H1 (cell line): ENCODE data around the gene CERS5. TPM values are rescaled to one million over a fixed set of nuclear protein-coding genes. Genes with fewer than 3 reads are reported as not detected.

Experiments used
- CTCF ChIA-PET: fragments of 300-600 bp; sonication (Branson Sonifier 250); formaldehyde crosslinking; loops from one replicate; lab custom pipeline; 2021; ENCODE audit not compliant: partially characterized antibody; lab: Charles Lee
- POLR2A ChIA-PET: fragments of 300-600 bp; sonication (Branson Sonifier 250); formaldehyde crosslinking; loops from one replicate; lab custom pipeline; 2021; ENCODE audit warnings: inconsistent platforms; ENCODE audit not compliant: partially characterized antibody; lab: Charles Lee
- DNase-seq, 2 experiments: peaks; one replicate each; pipeline versions ENCODE4 v3.0.0 to v3.0.0-alpha.2; 2010 to 2022; ENCODE audit warnings: low spot score in 2 of 2, low read depth in 1 of 2, mixed read lengths in 1 of 2
- FAIRE-seq: peaks from 2 replicates; lab custom pipeline; 2011; peaks lifted over from hg19 to GRCh38; lab: Jason Lieb, UNC
- H2AFZ ChIP-seq: 2 replicates; pipeline ENCODE4 v1.8.1; 2012; ENCODE audit warnings: low read length, inconsistent platforms
- H2AK5ac ChIP-seq: 2 replicates; pipeline ENCODE4 v1.6.1; 2013; ENCODE audit warnings: low read depth, low read length
- H2BK120ac ChIP-seq: replicated peaks from 2 replicates; pipeline ENCODE3; 2013; ENCODE audit warnings: low read depth, low read length, inconsistent platforms
- H2BK12ac ChIP-seq: 2 replicates; pipeline ENCODE4 v1.6.1; 2013; ENCODE audit warnings: low read depth, low read length
- H2BK15ac ChIP-seq: 2 replicates; pipeline ENCODE4 v1.6.1; 2013; ENCODE audit warnings: low read length
- H2BK20ac ChIP-seq: 2 replicates; pipeline ENCODE4 v1.6.1; 2013; ENCODE audit warnings: low read length
- H2BK5ac ChIP-seq: 2 replicates; pipeline ENCODE4 v1.6.1; 2013; ENCODE audit warnings: low read depth, low read length
- H3K14ac ChIP-seq: 2 replicates; pipeline ENCODE4 v1.6.1; 2013; ENCODE audit warnings: inconsistent platforms; ENCODE audit not compliant: insufficient read length
- H3K18ac ChIP-seq: 2 replicates; pipeline ENCODE4 v1.6.1; 2013; ENCODE audit warnings: low read length; ENCODE audit errors: extremely low read depth
- H3K23ac ChIP-seq: 2 replicates; pipeline ENCODE4 v1.6.1; 2013; ENCODE audit warnings: inconsistent platforms; ENCODE audit not compliant: insufficient read length
- H3K23me2 ChIP-seq: 2 replicates; pipeline ENCODE4 v1.6.1; 2013; ENCODE audit warnings: low read depth, low read length
- H3K27ac ChIP-seq: 2 replicates; pipeline ENCODE4 v1.6.1; 2011; ENCODE audit warnings: low read depth, low read length, inconsistent platforms
- H3K27me3 ChIP-seq, 4 experiments: replicated peaks in 1 of 4; 1 replicate in 1 of 4; 2 replicates in 3 of 4; pipeline versions ENCODE4 v1.6.1 to v1.8.1; 2011 to 2013; ENCODE audit warnings: low read length in 3 of 4, mild to moderate bottlenecking in 3 of 4, inconsistent platforms in 2 of 4, mixed read lengths in 2 of 4, moderate library complexity in 1 of 4; ENCODE audit not compliant: control insufficient read depth in 3 of 4, insufficient read depth in 3 of 4; ENCODE audit errors: extremely low read depth in 1 of 4
- H3K36me3 ChIP-seq, 4 experiments: 2 replicates each; pipeline versions ENCODE4 v1.6.1 to v1.8.1; 2011 to 2013; ENCODE audit warnings: mild to moderate bottlenecking in 4 of 4, low read length in 3 of 4, moderate library complexity in 2 of 4, control low read depth in 1 of 4, inconsistent platforms in 1 of 4; ENCODE audit not compliant: insufficient read depth in 4 of 4, control insufficient read depth in 2 of 4
- H3K4ac ChIP-seq: replicated peaks from 2 replicates; pipeline ENCODE3; 2013; ENCODE audit warnings: low read length, low read depth, mixed read lengths, inconsistent platforms; ENCODE audit not compliant: insufficient read length
- H3K4me1 ChIP-seq, 4 experiments: replicated peaks in 1 of 4; 1 replicate in 1 of 4; 2 replicates in 3 of 4; pipeline versions ENCODE4 v1.6.1 to v1.8.1; 2011 to 2013; ENCODE audit warnings: low read length in 3 of 4, inconsistent platforms in 2 of 4, mixed read lengths in 1 of 4; ENCODE audit not compliant: insufficient read depth in 4 of 4, control insufficient read depth in 3 of 4
- H3K4me2 ChIP-seq, 2 experiments: 2 replicates each; pipeline versions ENCODE4 v1.6.1 to v1.8.1; 2011 to 2013; ENCODE audit warnings: low read depth in 2 of 2, low read length in 2 of 2, control low read depth in 1 of 2, inconsistent platforms in 1 of 2, mild to moderate bottlenecking in 1 of 2; ENCODE audit not compliant: insufficient read depth in 1 of 2
- H3K4me3 ChIP-seq, 4 experiments: fragments of 200-600, 300-600 bp in 1 of 4; sonication (generic), shearing (Covaris generic), sonication (Bioruptor Twin) in 1 of 4; 2 replicates each; pipeline versions ENCODE4 v1.5.1 to v1.8.1; 2011 to 2016; ENCODE audit warnings: low read length in 4 of 4, low read depth in 3 of 4, control low read depth in 2 of 4, inconsistent platforms in 2 of 4, mild to moderate bottlenecking in 2 of 4, mixed read lengths in 1 of 4, moderate library complexity in 1 of 4; ENCODE audit not compliant: insufficient read depth in 2 of 4; ENCODE audit errors: extremely low read depth in 1 of 4
- H3K56ac ChIP-seq: replicated peaks from 2 replicates; pipeline ENCODE3; 2013; ENCODE audit warnings: low read depth, mild to moderate bottlenecking, mixed read lengths, low read length, inconsistent platforms; ENCODE audit not compliant: insufficient read length
- H3K79me1 ChIP-seq: 2 replicates; pipeline ENCODE4 v1.6.1; 2013; ENCODE audit warnings: low read depth, low read length, control low read depth
- H3K79me2 ChIP-seq, 2 experiments: 2 replicates each; pipeline versions ENCODE4 v1.6.1 to v1.8.1; 2012 to 2013; ENCODE audit warnings: low read length in 2 of 2, mild to moderate bottlenecking in 2 of 2, inconsistent platforms in 1 of 2; ENCODE audit not compliant: insufficient read depth in 2 of 2, control insufficient read depth in 1 of 2
- H3K9ac ChIP-seq, 4 experiments: replicated peaks in 1 of 4; 1 replicate in 1 of 4; 2 replicates in 3 of 4; pipeline versions ENCODE4 v1.6.1 to v1.8.1; 2011 to 2013; ENCODE audit warnings: low read depth in 3 of 4, low read length in 3 of 4, control low read depth in 2 of 4, mild to moderate bottlenecking in 2 of 4, moderate library complexity in 2 of 4, inconsistent platforms in 1 of 4; ENCODE audit errors: extremely low read depth in 1 of 4
- H3K9me3 ChIP-seq, 2 experiments: 2 replicates each; pipeline versions ENCODE4 v1.6.1 to v1.8.1; 2012 to 2013; ENCODE audit warnings: mild to moderate bottlenecking in 2 of 2, moderate library complexity in 2 of 2, control low read depth in 1 of 2, inconsistent platforms in 1 of 2, low read depth in 1 of 2, low read length in 1 of 2, mixed read lengths in 1 of 2; ENCODE audit not compliant: insufficient read depth in 2 of 2
- H4K20me1 ChIP-seq, 2 experiments: replicated peaks in 1 of 2; 2 replicates each; pipeline versions ENCODE3 to v1.8.1; 2011 to 2013; ENCODE audit warnings: inconsistent platforms in 2 of 2, low read length in 2 of 2, mild to moderate bottlenecking in 1 of 2; ENCODE audit not compliant: insufficient read depth in 2 of 2, control insufficient read depth in 1 of 2
- H4K5ac ChIP-seq: 2 replicates; pipeline ENCODE4 v1.6.1; 2013; ENCODE audit warnings: low read length, low read depth, mixed read lengths, inconsistent platforms; ENCODE audit not compliant: insufficient read length
- H4K8ac ChIP-seq: 2 replicates; pipeline ENCODE4 v1.8.0; 2013; ENCODE audit warnings: mild to moderate bottlenecking, moderate library complexity, low read length, inconsistent platforms; ENCODE audit not compliant: insufficient read depth; ENCODE audit errors: extremely low read depth
- H4K91ac ChIP-seq: replicated peaks from 2 replicates; pipeline ENCODE3; 2013; ENCODE audit warnings: low read length, mixed read lengths, inconsistent platforms; ENCODE audit not compliant: insufficient read length
- CEBPB ChIP-seq: IDR thresholded peaks from 2 replicates; pipeline ENCODE4 v1.6.1; 2012; ENCODE audit warnings: low read depth, low read length
- CHD1 ChIP-seq: IDR thresholded peaks from 2 replicates; pipeline ENCODE4 v1.6.1; 2012; ENCODE audit warnings: low read depth, low read length, improper control_type of control experiment
- E2F6 ChIP-seq: IDR thresholded peaks from 2 replicates; pipeline ENCODE4 v1.6.1; 2012; ENCODE audit warnings: inconsistent platforms
- JUND ChIP-seq: IDR thresholded peaks from 2 replicates; pipeline ENCODE4 v1.6.1; 2011; ENCODE audit warnings: mild to moderate bottlenecking, improper control_type of control experiment, low read length
- KDM1A ChIP-seq: fragments of 200-600, 300-600 bp; sonication (generic); IDR thresholded peaks from 2 replicates; pipeline ENCODE4 v1.7.1; 2016; ENCODE audit warnings: mild to moderate bottlenecking, low read length, borderline replicate concordance
- MAFK ChIP-seq: IDR thresholded peaks from 2 replicates; pipeline ENCODE4 v1.6.1; 2012; ENCODE audit warnings: low read depth, mild to moderate bottlenecking, improper control_type of control experiment, low read length
- POU5F1 ChIP-seq: IDR thresholded peaks from 2 replicates; pipeline ENCODE4 v1.6.1; 2011; ENCODE audit warnings: low read depth, mild to moderate bottlenecking, low read length, moderate library complexity
- TAF1 ChIP-seq: IDR thresholded peaks from 2 replicates; pipeline ENCODE4 v1.6.1; 2011; ENCODE audit warnings: mild to moderate bottlenecking, low read depth, low read length
- TEAD4 ChIP-seq: IDR thresholded peaks from 2 replicates; pipeline ENCODE4 v1.6.1; 2012; ENCODE audit warnings: low read depth, low read length, inconsistent platforms, mixed read lengths
- WGBS, 2 experiments: shearing (Covaris generic) in 1 of 2; methylation state at CpG; one replicate each; pipeline versions ENCODE4 v1.1.6 to v1.1.7; 2013 to 2015; ENCODE audit warnings: low lambda C conversion rate in 2 of 2, mixed read lengths in 2 of 2, inconsistent platforms in 1 of 2, low coverage in 1 of 2, missing lambda C conversion rate in 1 of 2; ENCODE audit not compliant: insufficient replicate concordance in 2 of 2, insufficient coverage in 1 of 2, insufficient read length in 1 of 2; ENCODE audit errors: extremely low coverage in 1 of 2, missing lambda C conversion rate in 1 of 2; 5-methylcytosine and 5-hydroxymethylcytosine counted together
- polyA plus RNA-seq, 7 experiments: library from polyadenylated mRNA; depleted of rRNA in 3 of 7; stranded (reverse) in 5 of 7; unstranded in 2 of 7; fragments of >200 nt in 5 of 7; fragments of 200-250 nt in 2 of 7; gene quantifications; 1 replicate in 5 of 7; 2 replicates in 1 of 7; 4 replicates in 1 of 7; pipeline versions ENCODE4 v1.2.1 to v1.2.3, GENCODE V29; 2011 to 2013; ENCODE audit warnings: missing spikeins in 2 of 7, mixed read lengths in 2 of 7
- total RNA-seq: library from RNA; stranded (reverse); fragmentation: NEBNext Ultra II Directional; extraction: Animal tissue kit (Norgen Biotek cat#: 25700); gene quantifications from 2 replicates; pipeline ENCODE4 v1.2.1, GENCODE V29; 2021

CERS5 gene
- total and polyA plus RNA-seq, 2 of the 8 experiments (the other 6 are each of a cell fraction or from before 2014, with no cell fraction given): 69.2 to 119 TPM

GRCh38 chr12:50184261-50184660, 17.1 kb upstream of the CERS5 start:
- H3K23me2 ChIP-seq: no peaks in the 10 kb centered on the region
- H3K4me1 ChIP-seq: no peaks in the 10 kb centered on the region
- H2BK20ac ChIP-seq: no peak overlapping the region
- FAIRE-seq (no peak), DNase-seq (no peak)
- no peak overlapping the region for H4K91ac ChIP-seq
- no peak overlapping the region for H2BK120ac ChIP-seq
- WGBS, 2 experiments: 93% methylated on average over 5 of the region's 5 CpGs; no CpG with 5 or more reads in 1 of the 2 experiments
- ChIA-PET POLR2A (no interaction called here), CTCF (interaction anchor here (2.3 to 3.4 kb wide), 2 partner anchors 8 to 12 kb away, joined by 7 to 13 read pairs; no protein-coding TSS in a partner anchor)
- H4K20me1 ChIP-seq: no peaks in the 10 kb centered on the region
- H3K36me3 ChIP-seq: peaks cover 0 to 10% (median 2%) of the 10 kb centered on the region in 4 experiments; a peak in 3 of 8 replicates
- H3K18ac ChIP-seq: no peak overlapping the region
- H2BK5ac ChIP-seq: no peak overlapping the region
- no peak overlapping the region for H2AK5ac ChIP-seq
- H3K9ac ChIP-seq: no peak overlapping the region
- no peak overlapping the region for H4K5ac ChIP-seq
- H2BK12ac ChIP-seq: no peak overlapping the region
- H3K23ac ChIP-seq: no peak overlapping the region
- H3K79me2 ChIP-seq: no peaks in the 10 kb centered on the region
- H3K14ac ChIP-seq: no peak overlapping the region
- H3K79me1 ChIP-seq: no peaks in the 10 kb centered on the region
- H3K56ac ChIP-seq: no peak overlapping the region
- H3K4ac ChIP-seq: no peak overlapping the region
- no peak overlapping the region for H2BK15ac ChIP-seq
- no peak overlapping the region for H2AFZ ChIP-seq
- H4K8ac ChIP-seq: no peak overlapping the region
- no peak overlapping the region for H3K27ac ChIP-seq
- no peak overlapping the region for H3K4me2 ChIP-seq
- H3K4me3 ChIP-seq: no peak overlapping the region
- no peaks in the 10 kb centered on the region for H3K27me3 ChIP-seq
- H3K9me3 ChIP-seq: no peaks in the 10 kb centered on the region
- TF ChIP-seq POU5F1 (no peak), TAF1 (no peak), CHD1 (no peak), MAFK (no peak), E2F6 (no peak), JUND (no peak), CEBPB (no peak), KDM1A (no peak), TEAD4 (no peak)
